H9 (cell line): ENCODE data around the gene MAPK4. TPM values are rescaled to one million over a fixed set of nuclear protein-coding genes. Genes with fewer than 3 reads are reported as not detected.
"Not testable (repeated sequence)": the region's sequence is repeated elsewhere in the genome, so short reads cannot be mapped to it uniquely, and the experiment has no call there.

Source experiments
- DNase-seq: peaks from one replicate; pipeline ENCODE4 v3.0.0-alpha.2; 2017
- H2AFZ ChIP-seq: one replicate; pipeline ENCODE4 v1.6.1; 2013; ENCODE audit warnings: mild to moderate bottlenecking, low read length, control low read depth, moderate library complexity
- H2AK5ac ChIP-seq: 2 replicates; pipeline ENCODE4 v1.6.1; 2013; ENCODE audit warnings: low read length, control low read depth, mixed read lengths; ENCODE audit not compliant: insufficient read length
- H2BK120ac ChIP-seq: one replicate; pipeline ENCODE4 v1.6.1; 2013; ENCODE audit warnings: low read depth, mild to moderate bottlenecking, low read length, control low read depth, inconsistent platforms; ENCODE audit not compliant: poor library complexity, severe bottlenecking
- H2BK12ac ChIP-seq: 2 replicates; pipeline ENCODE4 v1.6.1; 2013; ENCODE audit warnings: low read length, control low read depth, mixed read lengths, low read depth; ENCODE audit not compliant: insufficient read length
- H2BK15ac ChIP-seq: 2 replicates; pipeline ENCODE4 v1.6.1; 2013; ENCODE audit warnings: low read depth, low read length, control low read depth
- H2BK20ac ChIP-seq: one replicate; pipeline ENCODE4 v1.6.1; 2013; ENCODE audit warnings: low read depth, mild to moderate bottlenecking, low read length, control low read depth, inconsistent platforms; ENCODE audit not compliant: poor library complexity, severe bottlenecking
- H2BK5ac ChIP-seq: 2 replicates; pipeline ENCODE4 v1.6.1; 2013; ENCODE audit warnings: low read length, control low read depth, mixed read lengths; ENCODE audit not compliant: insufficient read length
- H3K14ac ChIP-seq: 2 replicates; pipeline ENCODE4 v1.6.1; 2013; ENCODE audit warnings: low read length, control low read depth; ENCODE audit not compliant: insufficient read depth
- H3K18ac ChIP-seq: 2 replicates; pipeline ENCODE4 v1.6.1; 2013; ENCODE audit warnings: low read depth, mild to moderate bottlenecking, mixed read lengths, low read length, control low read depth; ENCODE audit not compliant: insufficient read length
- H3K23ac ChIP-seq: 2 replicates; pipeline ENCODE4 v1.6.1; 2013; ENCODE audit warnings: low read length, control low read depth, mixed read lengths, low read depth; ENCODE audit not compliant: insufficient read length
- H3K23me2 ChIP-seq: 2 replicates; pipeline ENCODE4 v1.6.1; 2013; ENCODE audit warnings: low read depth, mild to moderate bottlenecking, mixed read lengths, low read length, control low read depth; ENCODE audit not compliant: insufficient read length, poor library complexity, severe bottlenecking
- H3K27ac ChIP-seq: 2 replicates; pipeline ENCODE4 v1.5.1; 2013; ENCODE audit warnings: low read length, control low read depth, mixed read lengths, low read depth; ENCODE audit not compliant: insufficient read length
- H3K27me3 ChIP-seq: 2 replicates; pipeline ENCODE4 v1.6.1; 2013; ENCODE audit warnings: low read length, control low read depth, inconsistent platforms; ENCODE audit not compliant: insufficient read depth
- H3K4ac ChIP-seq: 2 replicates; pipeline ENCODE4 v1.6.1; 2013; ENCODE audit warnings: low read depth, mild to moderate bottlenecking, control low read depth, inconsistent platforms, low read length, moderate library complexity
- H3K4me1 ChIP-seq: 2 replicates; pipeline ENCODE4 v1.6.1; 2013; ENCODE audit warnings: low read length, control low read depth, inconsistent platforms; ENCODE audit not compliant: insufficient read depth
- H3K4me2 ChIP-seq: 2 replicates; pipeline ENCODE4 v1.6.1; 2013; ENCODE audit warnings: low read length, control low read depth, mixed read lengths; ENCODE audit not compliant: insufficient read length, insufficient read depth
- H3K56ac ChIP-seq: 2 replicates; pipeline ENCODE4 v1.6.1; 2013; ENCODE audit warnings: low read depth, mild to moderate bottlenecking, mixed read lengths, low read length, control low read depth; ENCODE audit not compliant: insufficient read length
- H3K79me1 ChIP-seq: 2 replicates; pipeline ENCODE4 v1.6.1; 2013; ENCODE audit warnings: low read depth, mild to moderate bottlenecking, moderate library complexity, low read length, control low read depth, inconsistent platforms; ENCODE audit not compliant: insufficient read depth, poor library complexity, severe bottlenecking
- H3K79me2 ChIP-seq: 2 replicates; pipeline ENCODE4 v1.6.1; 2013; ENCODE audit warnings: low read length, control low read depth, inconsistent platforms; ENCODE audit not compliant: insufficient read depth
- H3K9ac ChIP-seq: 2 replicates; pipeline ENCODE4 v1.6.1; 2013; ENCODE audit warnings: low read length, control low read depth, mixed read lengths; ENCODE audit not compliant: insufficient read length; ENCODE audit errors: extremely low read depth
- H3K9me3 ChIP-seq: one replicate; pipeline ENCODE4 v1.6.1; 2013; ENCODE audit warnings: low read depth, low read length, inconsistent platforms; ENCODE audit not compliant: control insufficient read depth
- H3T11ph ChIP-seq: one replicate; pipeline ENCODE4 v1.6.1; 2013; ENCODE audit warnings: mild to moderate bottlenecking, low read length, control low read depth, inconsistent platforms
- H4K20me1 ChIP-seq: one replicate; pipeline ENCODE4 v1.6.1; 2013; ENCODE audit not compliant: control insufficient read depth, insufficient read length, insufficient read depth
- H4K5ac ChIP-seq: 2 replicates; pipeline ENCODE4 v1.6.1; 2013; ENCODE audit warnings: low read depth, mild to moderate bottlenecking, mixed read lengths, low read length, control low read depth; ENCODE audit not compliant: insufficient read length
- H4K8ac ChIP-seq: replicated peaks from 2 replicates; pipeline ENCODE4 v1.6.1; 2013; ENCODE audit warnings: low read length, control low read depth, mixed read lengths, low read depth; ENCODE audit not compliant: insufficient read length
- H4K91ac ChIP-seq: 2 replicates; pipeline ENCODE4 v1.6.1; 2013; ENCODE audit warnings: low read depth, mild to moderate bottlenecking, moderate library complexity, mixed read lengths, low read length, control low read depth; ENCODE audit not compliant: insufficient read length
- H3K27ac Mint-ChIP-seq, 3 experiments: 2 replicates in 2 of 3; 3 replicates in 1 of 3; pipeline ENCODE4 v1.8.0; 2020 to 2021; ENCODE audit warnings: mixed read lengths in 3 of 3, mild to moderate bottlenecking in 1 of 3, moderate library complexity in 1 of 3
- H3K27me3 Mint-ChIP-seq: 2 replicates; pipeline ENCODE4 v1.8.0; 2021; ENCODE audit warnings: low read depth, mild to moderate bottlenecking, moderate library complexity, mixed read lengths
- H3K36me3 Mint-ChIP-seq, 3 experiments: 2 replicates in 2 of 3; 3 replicates in 1 of 3; pipeline ENCODE4 v1.8.0; 2020 to 2021; ENCODE audit warnings: low read depth in 3 of 3, mixed read lengths in 3 of 3; ENCODE audit not compliant: insufficient read depth in 1 of 3
- H3K4me1 Mint-ChIP-seq, 2 experiments: 2 replicates each; pipeline ENCODE4 v1.8.0; 2020; ENCODE audit warnings: mixed read lengths in 2 of 2
- H3K4me3 Mint-ChIP-seq, 2 experiments: 2 replicates in 1 of 2; 3 replicates in 1 of 2; pipeline ENCODE4 v1.8.0; 2020 to 2021; ENCODE audit warnings: mild to moderate bottlenecking in 2 of 2, mixed read lengths in 2 of 2, moderate library complexity in 1 of 2
- H3K9me3 Mint-ChIP-seq, 2 experiments: 2 replicates in 1 of 2; 3 replicates in 1 of 2; pipeline ENCODE4 v1.8.0; 2020; ENCODE audit warnings: mild to moderate bottlenecking in 2 of 2, mixed read lengths in 2 of 2, moderate library complexity in 1 of 2
- WGBS: extraction: QIAGEN DNeasy Blood & Tissue Kit; methylation state at CpG from one replicate; pipeline ENCODE4 v1.1.7; 2013; ENCODE audit warnings: missing lambda C conversion rate, low lambda C conversion rate, mixed read lengths; ENCODE audit not compliant: insufficient read length; ENCODE audit errors: extremely low coverage; 5-methylcytosine and 5-hydroxymethylcytosine counted together
- total RNA-seq: library from RNA; stranded (reverse); gene quantifications from 2 replicates; pipeline ENCODE4 v1.2.1, GENCODE V29; 2021
- TF ChIP-seq, protein P1 (sequence below): fragments of 200-600 bp; sonication (generic); conservative IDR thresholded peaks from 3 replicates; pipeline ENCODE4 v1.8.0; 2021; ENCODE audit warnings: antibody characterized with exemption, mild to moderate bottlenecking

Gene MAPK4
- total RNA-seq, 1 experiment from 2014 or later: 1.6 TPM

DNA sequence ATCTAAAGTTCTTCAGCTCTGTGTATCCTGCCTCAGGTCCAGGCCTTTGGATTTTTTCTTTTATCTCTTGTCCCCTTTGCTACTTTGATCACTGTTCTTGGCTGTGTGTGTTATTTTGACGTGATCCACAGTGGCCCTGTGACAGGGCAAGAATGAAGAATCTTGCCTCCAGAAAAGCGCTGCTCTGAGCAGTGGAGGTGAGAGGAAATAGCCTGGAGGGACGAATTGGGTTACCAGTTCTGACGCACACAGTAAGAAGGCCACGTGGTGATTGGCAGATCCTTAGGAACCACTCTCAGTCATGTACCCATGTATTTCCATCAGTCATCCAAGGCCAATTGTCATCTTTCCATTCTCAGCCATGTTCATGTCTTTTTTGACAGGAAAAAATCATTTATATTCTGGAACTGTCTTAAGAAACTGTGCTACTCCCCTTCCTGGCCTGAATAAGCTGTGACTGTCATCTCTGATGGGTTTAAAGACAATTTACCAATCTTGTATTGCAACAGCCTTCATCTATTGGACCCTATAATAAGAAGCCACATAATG is 47.6 kb downstream of the MAPK4 start:
- Histone ChIP-seq H3K18ac (no peak overlapping the region), H3K23ac (no peak overlapping the region), H3K79me2 (no peaks in the 10 kb centered on the region), H3K27me3 (no peaks in the 10 kb centered on the region), H3K79me1 (no peaks in the 10 kb centered on the region), H2BK5ac (no peak overlapping the region), H3K4ac (no peak overlapping the region), H2AK5ac (no peak overlapping the region), H2BK12ac (no peak overlapping the region), H3K4me1 (no peaks in the 10 kb centered on the region), H4K5ac (no peak overlapping the region), H2BK15ac (no peak overlapping the region), H3T11ph (no peak overlapping the region), H3K14ac (no peak overlapping the region), H2AFZ (no peak overlapping the region), H4K20me1 (no peaks in the 10 kb centered on the region), H3K56ac (no peak overlapping the region), H4K8ac (no peak overlapping the region), H3K4me2 (no peak overlapping the region), H2BK120ac (no peak overlapping the region), H3K9ac (no peak overlapping the region), H3K27ac (no peak overlapping the region), H3K9me3 (no peaks in the 10 kb centered on the region), H4K91ac (no peak overlapping the region), H3K23me2 (no peaks in the 10 kb centered on the region), H2BK20ac (no peak overlapping the region)
- no peak overlapping the region for H3K27ac Mint-ChIP-seq
- TF ChIP-seq, protein P1, sequence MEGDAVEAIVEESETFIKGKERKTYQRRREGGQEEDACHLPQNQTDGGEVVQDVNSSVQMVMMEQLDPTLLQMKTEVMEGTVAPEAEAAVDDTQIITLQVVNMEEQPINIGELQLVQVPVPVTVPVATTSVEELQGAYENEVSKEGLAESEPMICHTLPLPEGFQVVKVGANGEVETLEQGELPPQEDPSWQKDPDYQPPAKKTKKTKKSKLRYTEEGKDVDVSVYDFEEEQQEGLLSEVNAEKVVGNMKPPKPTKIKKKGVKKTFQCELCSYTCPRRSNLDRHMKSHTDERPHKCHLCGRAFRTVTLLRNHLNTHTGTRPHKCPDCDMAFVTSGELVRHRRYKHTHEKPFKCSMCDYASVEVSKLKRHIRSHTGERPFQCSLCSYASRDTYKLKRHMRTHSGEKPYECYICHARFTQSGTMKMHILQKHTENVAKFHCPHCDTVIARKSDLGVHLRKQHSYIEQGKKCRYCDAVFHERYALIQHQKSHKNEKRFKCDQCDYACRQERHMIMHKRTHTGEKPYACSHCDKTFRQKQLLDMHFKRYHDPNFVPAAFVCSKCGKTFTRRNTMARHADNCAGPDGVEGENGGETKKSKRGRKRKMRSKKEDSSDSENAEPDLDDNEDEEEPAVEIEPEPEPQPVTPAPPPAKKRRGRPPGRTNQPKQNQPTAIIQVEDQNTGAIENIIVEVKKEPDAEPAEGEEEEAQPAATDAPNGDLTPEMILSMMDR: no peak
- WGBS: no CpG with 5 or more reads among the region's 5 CpGs
- peaks cover 3 to 6% (median 3%) of the 10 kb centered on the region in 3 experiments; a peak in 6 of 7 replicates for H3K36me3 Mint-ChIP-seq
- H3K9me3 Mint-ChIP-seq: peaks cover 5 to 6% of the 10 kb centered on the region in 2 experiments; a peak in 3 of 5 replicates
- H3K4me1 Mint-ChIP-seq: no peaks in the 10 kb centered on the region
- no peaks in the 10 kb centered on the region for H3K27me3 Mint-ChIP-seq
- DNase-seq: no peak
- no peak overlapping the region for H3K4me3 Mint-ChIP-seq

DNA sequence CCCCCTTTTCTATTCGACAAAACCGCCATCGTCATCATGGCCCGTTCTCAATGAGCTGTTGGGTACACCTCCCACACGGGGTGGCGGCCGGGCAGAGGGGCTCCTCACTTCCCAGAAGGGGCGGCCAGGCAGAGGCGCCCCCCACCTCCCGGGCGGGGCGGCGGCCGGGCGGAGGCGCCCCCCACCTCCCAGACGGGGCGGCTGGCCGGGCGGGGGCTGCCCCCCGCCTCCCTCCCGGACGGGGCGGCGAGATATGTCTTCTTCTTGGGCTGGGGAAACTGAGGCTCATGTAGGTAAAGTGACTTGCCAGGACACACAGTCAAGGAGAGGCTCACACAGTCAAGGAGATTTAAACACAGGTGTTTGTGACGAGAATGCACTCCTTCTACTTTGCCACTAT is 49.3 kb downstream of the MAPK4 start:
- not testable (repeated sequence) for DNase-seq, H4K5ac ChIP-seq, H4K20me1 ChIP-seq, H2AK5ac ChIP-seq, H3K23ac ChIP-seq, H3K4me3 Mint-ChIP-seq, H3K18ac ChIP-seq, H4K91ac ChIP-seq, H3K4me2 ChIP-seq, H3K79me2 ChIP-seq, H3K79me1 ChIP-seq, H3K4me1 Mint-ChIP-seq, H2AFZ ChIP-seq, H3K14ac ChIP-seq, H3K27ac Mint-ChIP-seq, H3K56ac ChIP-seq, H3K4me1 ChIP-seq, H3K9me3 ChIP-seq, H2BK5ac ChIP-seq, H3K9ac ChIP-seq, H3K27ac ChIP-seq, H2BK20ac ChIP-seq, H3K27me3 ChIP-seq, H3K27me3 Mint-ChIP-seq, H3T11ph ChIP-seq, H2BK15ac ChIP-seq, H4K8ac ChIP-seq, H2BK120ac ChIP-seq, H3K4ac ChIP-seq, H3K23me2 ChIP-seq, H2BK12ac ChIP-seq
- WGBS: no CpG with 5 or more reads among the region's 26 CpGs
- Mint-ChIP-seq H3K9me3 (peaks cover 12% of the 10 kb centered on the region in 2 experiments), H3K36me3 (peaks cover 3 to 12% (median 8%) of the 10 kb centered on the region in 3 experiments; a peak in 6 of 7 replicates)
